Sigmoid colon (tissue), 7 donors: ENCODE measurements around the gene IL36B. TPM values are rescaled to one million over a fixed set of nuclear protein-coding genes. Genes with fewer than 3 reads are reported as not detected.
"Not testable (repeated sequence)": the region's sequence is repeated elsewhere in the genome, so short reads cannot be mapped to it uniquely, and the experiment has no call there.

ENCODE experiments used
- DNase-seq: peaks from one replicate; pipeline ENCODE4 v3.0.0-alpha.2; 2019
- H3K27ac ChIP-seq, 4 donors: fragments of 200-600 bp; sonication (generic); one replicate each; pipeline ENCODE4 v1.5.1; 2016 to 2019; ENCODE audit warnings: mild to moderate bottlenecking in 1 of 4
- H3K27me3 ChIP-seq, 3 donors: fragments of 200-600 bp; sonication (generic); one replicate each; pipeline ENCODE4 v1.5.1; 2019; ENCODE audit warnings: mild to moderate bottlenecking in 1 of 3
- H3K36me3 ChIP-seq, 4 donors: fragments of 200-600 bp; sonication (generic); one replicate each; pipeline ENCODE4 v1.5.1; 2016 to 2019
- H3K4me1 ChIP-seq, 4 donors: fragments of 200-600 bp; sonication (generic); one replicate each; pipeline ENCODE4 v1.5.1; 2017 to 2019
- H3K4me3 ChIP-seq, 4 donors: fragments of 200-600 bp; sonication (generic); one replicate each; pipeline ENCODE4 v1.5.1; 2017 to 2019; ENCODE audit warnings: mild to moderate bottlenecking in 2 of 4, moderate library complexity in 1 of 4
- H3K9me3 ChIP-seq, 4 donors: fragments of 200-600 bp in 3 of 4; sonication (generic) in 3 of 4; one replicate each; pipeline versions ENCODE4 v1.5.1 to v1.6.1; 2013 to 2019
- CTCF ChIP-seq, 4 experiments: fragments of 450-650 bp in 3 of 4; fragments of 200-600 bp in 1 of 4; IDR thresholded peaks; one replicate each; pipeline ENCODE4 v1.5.1; 2016 to 2019; ENCODE audit warnings: antibody characterized with exemption in 4 of 4, mild to moderate bottlenecking in 3 of 4, moderate library complexity in 2 of 4
- EP300 ChIP-seq, 4 donors: sonication (generic); formaldehyde crosslinking; IDR thresholded peaks; one replicate each; pipeline ENCODE4 v1.6.1; 2017; ENCODE audit warnings: antibody characterized with exemption in 4 of 4
- POLR2A ChIP-seq, 2 donors: fragments of 450-650 bp; IDR thresholded peaks; one replicate each; pipeline ENCODE4 v1.6.1; 2016; ENCODE audit warnings: antibody characterized with exemption in 2 of 2, mild to moderate bottlenecking in 2 of 2, moderate library complexity in 2 of 2
- POLR2AphosphoS5 ChIP-seq, 4 donors: sonication (generic); formaldehyde crosslinking; IDR thresholded peaks; one replicate each; pipeline ENCODE4 v1.6.1; 2017; ENCODE audit warnings: antibody characterized with exemption in 4 of 4
- WGBS, 2 donors: extraction: QIAGEN DNeasy Blood & Tissue Kit; methylation state at CpG; one replicate each; pipeline ENCODE4 v1.1.7; 2013; 5-methylcytosine and 5-hydroxymethylcytosine counted together
- intact Hi-C: fragments of 100-400 bp; cut with DNase I; formaldehyde crosslinking; loops from one replicate; pipeline ENCODE4 v1.15.1; 2023
- polyA plus RNA-seq, 3 donors: library from polyadenylated mRNA; stranded (reverse); fragments of 200-250 nt; gene quantifications; one replicate each; pipeline ENCODE4 v1.2.3, GENCODE V29; 2013
- total RNA-seq, 4 donors: library from RNA; depleted of rRNA; stranded (reverse); fragments of >200 nt; gene quantifications; one replicate each; pipeline ENCODE4 v1.1.0, GENCODE V29; 2016
- donor health status: healthy with polysubstance abuse.
- donor health status: Bipolar disorder and iron deficiency.
- donor health status: healthy.

IL36B gene
- total RNA-seq (not detected), polyA plus RNA-seq (not detected)

- WGBS, 2 donors: 65 to 79% methylated on average over 6 of the region's 6 CpGs
- intact Hi-C loops: no loop called here
- no peak for DNase-seq
These were observed at the start of gene IL36B for GRCh38 chr2:113052396-113052917. Gene IL36B (minus strand): TSS chr2:113052867.

GRCh38 chr2:113102133-113102532 lies 49.5 kb upstream of the IL36B start:
- Histone ChIP-seq H3K27ac (no peak overlapping the region), H3K4me1 (no peaks in the 10 kb centered on the region), H3K9me3 (no peaks in the 10 kb centered on the region), H3K27me3 (no peaks in the 10 kb centered on the region), H3K4me3 (no peak overlapping the region), H3K36me3 (no peaks in the 10 kb centered on the region)
- no peak for TF ChIP-seq POLR2AphosphoS5 (IDR thresholded peaks at IDR 0.05)
- TF ChIP-seq CTCF (IDR thresholded peaks at IDR 0.05): no peak
- TF ChIP-seq EP300 (IDR thresholded peaks at IDR 0.05): no peak
- TF ChIP-seq POLR2A (IDR thresholded peaks at IDR 0.05): no peak
- WGBS, 2 donors: 92 to 93% methylated on average over 2 of the region's 2 CpGs
- DNase-seq: no peak
- intact Hi-C loops: no loop called here

More at GRCh38 chr2:113052396-113052917, at the start of gene IL36B:
- H3K4me3 ChIP-seq: no peak within 1 kb of the TSS
- H3K36me3 ChIP-seq: no peaks in the 10 kb centered on the region
- no peaks in the 10 kb centered on the region for H3K27me3 ChIP-seq
- no peak within 1 kb of the TSS for H3K27ac ChIP-seq
- no peak for TF ChIP-seq POLR2AphosphoS5 (IDR thresholded peaks at IDR 0.05)
- TF ChIP-seq POLR2A (IDR thresholded peaks at IDR 0.05): no peak
- TF ChIP-seq CTCF (IDR thresholded peaks at IDR 0.05): no peak
- TF ChIP-seq EP300 (IDR thresholded peaks at IDR 0.05): no peak
- H3K9me3 ChIP-seq: no peaks in the 10 kb centered on the region
- H3K4me1 ChIP-seq: no peaks in the 10 kb centered on the region

- Histone ChIP-seq H3K4me3 (no peak overlapping the region), H3K4me1 (no peaks in the 10 kb centered on the region), H3K27ac (no peak overlapping the region), H3K27me3 (no peaks in the 10 kb centered on the region), H3K36me3 (no peaks in the 10 kb centered on the region), H3K9me3 (no peaks in the 10 kb centered on the region)
- WGBS, 2 donors: 88 to 96% methylated on average over 6 of the region's 6 CpGs
- DNase-seq: no peak
- intact Hi-C loops: no loop called here
- TF ChIP-seq CTCF (IDR thresholded peaks at IDR 0.05): no peak
- no peak for TF ChIP-seq EP300 (IDR thresholded peaks at IDR 0.05)
- no peak for TF ChIP-seq POLR2A (IDR thresholded peaks at IDR 0.05)
- TF ChIP-seq POLR2AphosphoS5 (IDR thresholded peaks at IDR 0.05): no peak
These were observed 45.9 kb upstream of the IL36B start for GRCh38 chr2:113098532-113098931.

- H3K27ac ChIP-seq: no peak overlapping the region
- H3K9me3 ChIP-seq: no peaks in the 10 kb centered on the region
- intact Hi-C loops: no loop called here
- no peak overlapping the region for H3K4me3 ChIP-seq
- H3K36me3 ChIP-seq: no peaks in the 10 kb centered on the region
- TF ChIP-seq EP300 (IDR thresholded peaks at IDR 0.05) (no peak), POLR2A (IDR thresholded peaks at IDR 0.05) (no peak), CTCF (IDR thresholded peaks at IDR 0.05) (no peak), POLR2AphosphoS5 (IDR thresholded peaks at IDR 0.05) (no peak)
- no peaks in the 10 kb centered on the region for H3K27me3 ChIP-seq
- WGBS, 2 donors: 71 to 78% methylated on average over 4 of the region's 4 CpGs
- no peaks in the 10 kb centered on the region for H3K4me1 ChIP-seq
- no peak for DNase-seq
These were observed 45.4 kb upstream of the IL36B start for GRCh38 chr2:113098041-113098440.

GRCh38 chr2:113096842-113097618 lies 44.4 kb upstream of the IL36B start:
- DNase-seq, intact Hi-C loops, H3K36me3 ChIP-seq, H3K27ac ChIP-seq, H3K4me3 ChIP-seq, H3K4me1 ChIP-seq, H3K27me3 ChIP-seq, H3K9me3 ChIP-seq: not testable (repeated sequence)
- 89 to 91% methylated on average over 2 of the region's 2 CpGs for WGBS, 2 donors

GRCh38 chr2:113096306-113096705 lies 43.6 kb upstream of the IL36B start:
- H3K36me3 ChIP-seq, DNase-seq, H3K9me3 ChIP-seq, intact Hi-C loops, H3K4me1 ChIP-seq, H3K27ac ChIP-seq, H3K27me3 ChIP-seq, H3K4me3 ChIP-seq: not testable (repeated sequence)
- 95 to 96% methylated on average over 14 of the region's 14 CpGs for WGBS, 2 donors
